Middle frontal gyrus (tissue), 1 donor: ENCODE data around the gene KCNK3.
"Not testable (repeated sequence)": the region's sequence is repeated elsewhere in the genome, so short reads cannot be mapped to it uniquely, and the experiment has no call there.

Experiments used
- DNase-seq: peaks from one replicate; pipeline ENCODE4 v3.0.0-alpha.2; 2015; ENCODE audit warnings: low spot score; ENCODE audit errors: extremely low spot score

KCNK3 gene

GRCh38 chr2:26692279-26692896 lies at the start of gene KCNK3:
Gene KCNK3 (plus strand): TSS chr2:26692722. CDS start chr2:26692876, 154 bp downstream.
- DNase-seq = no peak

GRCh38 chr2:26644188-26644835 lies 48.2 kb upstream of the KCNK3 start:
- no peak for DNase-seq

- no peak for DNase-seq
These were observed 46.8 kb upstream of the KCNK3 start for GRCh38 chr2:26645762-26646161.

- no peak for DNase-seq
These were observed 45.4 kb upstream of the KCNK3 start for GRCh38 chr2:26646986-26647672.

GRCh38 chr2:26647981-26648380 lies 44.5 kb upstream of the KCNK3 start:
- no peak for DNase-seq

- no peak for DNase-seq
These were observed 44.0 kb upstream of the KCNK3 start for GRCh38 chr2:26648516-26648915.

GRCh38 chr2:26649322-26649721 lies 43.2 kb upstream of the KCNK3 start:
- no peak for DNase-seq

GRCh38 chr2:26649992-26650712 lies 42.4 kb upstream of the KCNK3 start:
- no peak for DNase-seq

GRCh38 chr2:26650713-26651469 lies 41.6 kb upstream of the KCNK3 start:
- DNase-seq = no peak

GRCh38 chr2:26651470-26651771 lies 41.1 kb upstream of the KCNK3 start:
- no peak for DNase-seq

- DNase-seq = no peak
These were observed 40.7 kb upstream of the KCNK3 start for GRCh38 chr2:26651799-26652198.

GRCh38 chr2:26652361-26653041 lies 40.0 kb upstream of the KCNK3 start:
- DNase-seq = no peak

GRCh38 chr2:26653207-26654060 lies 39.1 kb upstream of the KCNK3 start:
- DNase-seq = no peak

- DNase-seq = no peak
These were observed 38.5 kb upstream of the KCNK3 start for GRCh38 chr2:26654061-26654340.

- DNase-seq = not testable (repeated sequence)
These were observed 37.4 kb upstream of the KCNK3 start for GRCh38 chr2:26655120-26655519.

- no peak for DNase-seq
These were observed 36.8 kb upstream of the KCNK3 start for GRCh38 chr2:26655611-26656195.

- no peak for DNase-seq
These were observed 35.3 kb upstream of the KCNK3 start for GRCh38 chr2:26657265-26657664.

GRCh38 chr2:26658691-26659346 lies 33.7 kb upstream of the KCNK3 start:
- DNase-seq = no peak

GRCh38 chr2:26660363-26660962 lies 32.1 kb upstream of the KCNK3 start:
- DNase-seq = no peak
